Breast epithelium (tissue), 4 donors: ENCODE data around the gene ALDOB. TPM values are rescaled to one million over a fixed set of nuclear protein-coding genes. Genes with fewer than 3 reads are reported as not detected.

Source experiments
- DNase-seq, 2 donors: peaks; one replicate each; pipeline ENCODE4 v3.0.0-alpha.2; 2019; ENCODE audit warnings: low spot score in 2 of 2
- H3K27ac ChIP-seq, 2 donors: fragments of 200-600 bp; sonication (generic) in 1 of 2; one replicate each; pipeline ENCODE4 v1.5.1; 2016 to 2019; ENCODE audit warnings: mild to moderate bottlenecking in 1 of 2
- H3K27me3 ChIP-seq, 2 donors: fragments of 200-600 bp; sonication (generic) in 1 of 2; one replicate each; pipeline versions ENCODE4 v1.5.1 to v1.6.0; 2017 to 2019; ENCODE audit warnings: control low read depth in 1 of 2, mild to moderate bottlenecking in 1 of 2
- H3K36me3 ChIP-seq: fragments of 200-600 bp; one replicate; pipeline ENCODE4 v1.5.1; 2019
- H3K4me1 ChIP-seq, 2 donors: fragments of 200-600 bp; sonication (generic); one replicate each; pipeline ENCODE4 v1.5.1; 2016 to 2019; ENCODE audit warnings: control low read depth in 1 of 2
- H3K4me3 ChIP-seq, 3 donors: fragments of 200-600 bp; sonication (generic); 1 replicate in 2 of 3; 2 replicates in 1 of 3; pipeline ENCODE4 v1.5.1; 2016 to 2019; ENCODE audit warnings: mild to moderate bottlenecking in 3 of 3, moderate library complexity in 2 of 3
- H3K9me3 ChIP-seq, 2 donors: fragments of 200-600 bp; sonication (generic) in 1 of 2; one replicate each; pipeline ENCODE4 v1.5.1; 2016 to 2019; ENCODE audit warnings: control low read depth in 1 of 2
- POLR2A ChIP-seq: fragments of 450-650 bp; IDR thresholded peaks from one replicate; pipeline ENCODE4 v1.6.1; 2016; ENCODE audit warnings: antibody characterized with exemption, mild to moderate bottlenecking, moderate library complexity
- POLR2AphosphoS5 ChIP-seq, 3 donors: sonication (generic); formaldehyde crosslinking; IDR thresholded peaks; one replicate each; pipeline ENCODE4 v1.6.1; 2017; ENCODE audit warnings: antibody characterized with exemption in 3 of 3
- intact Hi-C: fragments of 100-400 bp; cut with DNase I; formaldehyde crosslinking; loops from one replicate; pipeline ENCODE4 v1.15.1; 2023; ENCODE audit warnings: low total_unique reads
- total RNA-seq, 3 donors: library from RNA; depleted of rRNA; stranded (reverse); fragments of >200 nt; gene quantifications; one replicate each; pipeline ENCODE4 v1.1.0, GENCODE V29; 2016
- TF ChIP-seq, protein P1 (sequence below), 3 donors: fragments of 450-650 bp; IDR thresholded peaks; one replicate each; pipeline ENCODE4 v1.5.1; 2016 to 2017; ENCODE audit warnings: antibody characterized with exemption in 3 of 3, mild to moderate bottlenecking in 3 of 3, moderate library complexity in 3 of 3

Gene ALDOB
- total RNA-seq, result under 1 TPM in 1 of 3 donors, not detected in 2; 0.66 TPM

DNA sequence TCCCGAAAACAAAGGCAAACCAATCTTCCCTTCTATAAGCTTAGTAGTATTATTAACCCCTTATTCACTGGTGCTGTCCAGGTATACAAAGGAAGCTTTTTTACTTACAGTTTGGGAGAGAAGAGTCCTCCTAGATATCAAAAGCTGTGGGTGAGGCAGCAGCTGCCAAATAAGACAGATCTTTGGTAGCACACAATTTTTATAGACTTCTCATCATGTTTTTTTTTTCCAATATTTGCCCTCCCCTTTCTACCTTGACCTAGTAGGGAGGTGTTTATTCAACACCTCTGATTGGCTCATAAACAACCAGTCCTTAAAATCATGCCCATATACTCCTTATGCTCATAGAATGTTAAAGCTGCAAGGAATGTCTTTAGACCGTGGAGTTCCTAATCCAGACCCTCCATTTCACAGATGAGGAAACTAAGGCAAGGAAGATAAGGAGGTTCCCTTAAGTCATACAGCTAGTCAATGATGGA lies at the start of gene ALDOB:
Gene ALDOB, minus strand, starts transcription at position 174 of the 479 bp plus-strand sequence. CDS start 4,887 bp downstream, outside the sequence.
- Histone ChIP-seq H3K4me3 (no peak within 1 kb of the TSS), H3K27ac (no peak within 1 kb of the TSS)
- TF ChIP-seq POLR2AphosphoS5 (IDR thresholded peaks at IDR 0.05), result no peak

DNA sequence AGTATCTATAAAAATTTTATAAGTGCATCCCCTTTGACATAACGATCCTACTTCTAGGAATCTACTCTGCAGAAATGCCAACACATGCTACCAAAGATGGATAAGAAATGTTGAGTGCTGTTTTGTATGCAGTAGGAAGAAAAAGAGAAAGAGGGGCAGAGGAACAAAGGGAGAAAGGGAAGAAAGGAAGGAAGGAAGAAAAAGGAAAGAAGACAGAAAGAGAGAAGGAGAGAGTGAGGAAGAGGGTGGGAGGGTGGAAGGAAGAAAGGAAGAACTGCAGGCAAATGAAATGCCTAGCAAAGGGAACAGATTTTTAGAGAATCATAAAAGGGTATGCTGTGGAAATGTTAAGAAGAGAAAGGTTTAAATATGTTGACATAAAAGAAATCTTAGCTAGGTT lies 48.5 kb upstream of the ALDOB start:
- H3K36me3 ChIP-seq, result no peaks in the 10 kb centered on the region
- no peaks in the 10 kb centered on the region for H3K9me3 ChIP-seq
- H3K4me1 ChIP-seq, result no peaks in the 10 kb centered on the region
- no peak overlapping the region for H3K27ac ChIP-seq
- intact Hi-C loops, result loop anchor here (5.0 kb wide), 1 partner anchor 227 kb away; no protein-coding TSS in a partner anchor
- H3K4me3 ChIP-seq, result no peak overlapping the region
- peaks cover 0 to 16% of the 10 kb centered on the region in 2 donors for H3K27me3 ChIP-seq
- DNase-seq, result no peak
- TF ChIP-seq POLR2A (no peak), POLR2AphosphoS5 (IDR thresholded peaks at IDR 0.05) (no peak)
- TF ChIP-seq, protein P1, sequence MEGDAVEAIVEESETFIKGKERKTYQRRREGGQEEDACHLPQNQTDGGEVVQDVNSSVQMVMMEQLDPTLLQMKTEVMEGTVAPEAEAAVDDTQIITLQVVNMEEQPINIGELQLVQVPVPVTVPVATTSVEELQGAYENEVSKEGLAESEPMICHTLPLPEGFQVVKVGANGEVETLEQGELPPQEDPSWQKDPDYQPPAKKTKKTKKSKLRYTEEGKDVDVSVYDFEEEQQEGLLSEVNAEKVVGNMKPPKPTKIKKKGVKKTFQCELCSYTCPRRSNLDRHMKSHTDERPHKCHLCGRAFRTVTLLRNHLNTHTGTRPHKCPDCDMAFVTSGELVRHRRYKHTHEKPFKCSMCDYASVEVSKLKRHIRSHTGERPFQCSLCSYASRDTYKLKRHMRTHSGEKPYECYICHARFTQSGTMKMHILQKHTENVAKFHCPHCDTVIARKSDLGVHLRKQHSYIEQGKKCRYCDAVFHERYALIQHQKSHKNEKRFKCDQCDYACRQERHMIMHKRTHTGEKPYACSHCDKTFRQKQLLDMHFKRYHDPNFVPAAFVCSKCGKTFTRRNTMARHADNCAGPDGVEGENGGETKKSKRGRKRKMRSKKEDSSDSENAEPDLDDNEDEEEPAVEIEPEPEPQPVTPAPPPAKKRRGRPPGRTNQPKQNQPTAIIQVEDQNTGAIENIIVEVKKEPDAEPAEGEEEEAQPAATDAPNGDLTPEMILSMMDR (IDR thresholded peaks at IDR 0.05), result no peak

More for the DNA sequence above, at the start of gene ALDOB:
- H3K36me3 ChIP-seq, result no peaks in the 10 kb centered on the region
- intact Hi-C loops, result no loop called here
- no peaks in the 10 kb centered on the region for H3K9me3 ChIP-seq
- no peak for DNase-seq
- H3K27me3 ChIP-seq, result no peaks in the 10 kb centered on the region
- H3K4me1 ChIP-seq, result no peaks in the 10 kb centered on the region

DNA sequence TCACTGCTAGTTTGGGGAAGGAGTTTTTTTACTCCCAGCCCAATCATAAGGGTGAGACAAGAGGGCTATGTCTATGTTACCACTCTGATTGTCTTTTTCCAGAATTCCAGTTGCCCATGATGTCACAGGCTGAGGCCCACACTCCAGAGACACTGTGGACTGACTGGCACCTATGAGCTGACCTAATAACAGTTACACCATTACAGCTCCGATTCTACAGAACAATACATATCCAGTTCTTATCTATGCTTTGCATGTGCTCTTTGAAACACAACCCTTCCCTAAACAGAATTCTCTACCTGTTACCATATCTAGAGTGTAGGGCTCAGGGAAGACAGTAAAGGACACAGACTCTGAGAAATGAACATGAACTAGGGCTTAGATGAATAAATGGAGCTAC lies 45.7 kb upstream of the ALDOB start:
- Histone ChIP-seq H3K36me3 (no peaks in the 10 kb centered on the region), H3K27me3 (peaks cover 0 to 5% of the 10 kb centered on the region in 2 donors), H3K4me3 (no peak overlapping the region), H3K9me3 (no peaks in the 10 kb centered on the region), H3K27ac (no peak overlapping the region), H3K4me1 (no peaks in the 10 kb centered on the region)
- DNase-seq, result no peak
- intact Hi-C loops, result loop anchor here (5.0 kb wide), 1 partner anchor 224 kb away; no protein-coding TSS in a partner anchor
- TF ChIP-seq POLR2AphosphoS5 (IDR thresholded peaks at IDR 0.05), result no peak
- TF ChIP-seq, protein P1 (IDR thresholded peaks at IDR 0.05), result no peak
- no peak for TF ChIP-seq POLR2A

DNA sequence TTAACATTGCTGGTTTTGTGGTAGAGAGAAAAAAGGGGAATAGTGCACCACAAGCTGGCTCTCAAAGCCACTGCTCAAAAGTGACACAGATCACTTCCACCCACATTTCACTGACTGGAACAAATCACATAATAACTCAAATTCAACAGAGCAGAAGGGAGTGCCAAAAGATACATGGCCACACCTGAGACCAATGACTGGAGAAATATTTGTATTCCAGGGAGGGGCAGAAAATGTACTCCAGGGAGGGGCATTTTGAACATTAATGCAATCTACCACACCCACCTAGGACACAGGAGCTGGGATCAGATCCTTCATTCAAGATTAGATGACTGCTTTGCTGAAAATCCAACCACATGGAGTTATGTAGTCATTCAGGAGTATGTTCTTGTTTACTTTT lies 44.8 kb upstream of the ALDOB start:
- no peak for DNase-seq
- intact Hi-C loops, result loop anchor here (5.0 kb wide), 1 partner anchor 223 kb away; no protein-coding TSS in a partner anchor
- no peaks in the 10 kb centered on the region for H3K4me1 ChIP-seq
- TF ChIP-seq, protein P1 (IDR thresholded peaks at IDR 0.05), result no peak
- no peaks in the 10 kb centered on the region for H3K36me3 ChIP-seq
- H3K27me3 ChIP-seq, result no peaks in the 10 kb centered on the region
- no peak overlapping the region for H3K4me3 ChIP-seq
- no peaks in the 10 kb centered on the region for H3K9me3 ChIP-seq
- H3K27ac ChIP-seq, result no peak overlapping the region

DNA sequence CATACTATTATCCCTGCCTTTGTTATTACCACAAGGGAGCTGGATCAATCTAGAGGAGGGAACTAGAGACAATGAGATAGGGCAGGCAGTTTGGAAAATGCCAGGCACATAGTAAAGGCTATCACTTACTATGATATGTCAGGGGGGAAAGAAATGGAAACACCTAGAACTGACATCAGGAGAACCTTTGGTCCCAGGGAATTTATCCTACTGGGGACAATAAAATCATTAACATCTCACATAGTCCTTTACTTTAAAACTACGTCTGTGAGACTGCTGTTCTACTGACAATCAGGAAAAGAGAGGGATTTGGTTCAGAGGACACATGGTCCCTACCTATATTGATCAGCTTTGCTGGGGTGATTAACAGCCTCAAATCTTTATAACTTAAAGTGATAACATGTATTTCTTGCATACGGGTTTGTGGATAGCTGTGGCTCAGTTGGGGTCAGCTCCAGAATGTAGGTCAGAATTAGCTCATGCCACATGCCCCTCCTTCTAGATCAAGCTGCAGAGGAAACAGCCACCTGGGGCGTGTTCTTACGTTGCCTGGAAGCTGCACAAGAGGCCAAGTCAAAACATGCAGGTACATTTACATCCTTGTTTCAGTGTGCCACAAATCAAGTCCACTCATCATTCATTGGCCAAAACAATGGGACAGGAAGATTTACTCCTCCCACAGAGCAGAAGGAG lies 43.9 kb upstream of the ALDOB start:
- Histone ChIP-seq H3K27me3 (no peaks in the 10 kb centered on the region), H3K9me3 (no peaks in the 10 kb centered on the region), H3K27ac (peak overlapping the region in 1 of 2 donors; percentile 4), H3K36me3 (no peaks in the 10 kb centered on the region), H3K4me1 (no peaks in the 10 kb centered on the region), H3K4me3 (no peak overlapping the region)
- TF ChIP-seq POLR2AphosphoS5 (IDR thresholded peaks at IDR 0.05) (no peak), POLR2A (no peak)
- TF ChIP-seq, protein P1 (IDR thresholded peaks at IDR 0.05), result no peak
- DNase-seq, result peak in 1 of 2 donors; percentile 28
- intact Hi-C loops, result loop anchor here (5.0 kb wide), 1 partner anchor 222 kb away; no protein-coding TSS in a partner anchor
